Activated CD4-positive, alpha-beta T cell treated with anti-CD3 and anti-CD28 coated beads, Interleukin-2, amount 10 ng/mL, durations not matched to agents 24 days and 14 days (primary cell): ENCODE data around the gene CFAP69. TPM values are rescaled to one million over a fixed set of nuclear protein-coding genes. Genes with fewer than 3 reads are reported as not detected.

Experiments
- DNase-seq: peaks from one replicate; pipeline ENCODE4 v3.0.0; 2022
- H3K27ac Mint-ChIP-seq: one replicate; pipeline ENCODE4 v1.8.0; 2022; ENCODE audit warnings: mild to moderate bottlenecking, mixed read lengths
- H3K27me3 Mint-ChIP-seq: one replicate; pipeline ENCODE4 v1.8.0; 2022; ENCODE audit warnings: mixed read lengths
- H3K36me3 Mint-ChIP-seq: one replicate; pipeline ENCODE4 v1.8.0; 2022; ENCODE audit warnings: low read depth, mild to moderate bottlenecking, mixed read lengths
- H3K4me1 Mint-ChIP-seq: one replicate; pipeline ENCODE4 v1.8.0; 2021; ENCODE audit warnings: mixed read lengths
- H3K4me3 Mint-ChIP-seq: one replicate; pipeline ENCODE4 v1.8.0; 2022; ENCODE audit warnings: mild to moderate bottlenecking, moderate library complexity, mixed read lengths
- H3K9me3 Mint-ChIP-seq: one replicate; pipeline ENCODE4 v1.8.0; 2021; ENCODE audit warnings: mixed read lengths
- intact Hi-C: fragments of 100-400 bp; cut with micrococcal nuclease; formaldehyde crosslinking; loops from one replicate; pipeline ENCODE4 v1.15.1; 2023
- total RNA-seq: library from RNA; stranded (reverse); gene quantifications from 2 replicates; pipeline ENCODE4 v1.2.3, GENCODE V29; 2022

The CFAP69 gene
- total RNA-seq, 1 donor from 2014 or later = not detected

GRCh38 chr7:90267263-90267858, 22.4 kb downstream of the CFAP69 start:
- peaks cover 9% of the 10 kb centered on the region for H3K27me3 Mint-ChIP-seq
- no peaks in the 10 kb centered on the region for H3K9me3 Mint-ChIP-seq
- intact Hi-C loops = no loop called here
- DNase-seq = no peak
- no peak overlapping the region for H3K27ac Mint-ChIP-seq
- no peaks in the 10 kb centered on the region for H3K36me3 Mint-ChIP-seq
- no peak overlapping the region for H3K4me3 Mint-ChIP-seq
- no peaks in the 10 kb centered on the region for H3K4me1 Mint-ChIP-seq

GRCh38 chr7:90269163-90269562, 24.2 kb downstream of the CFAP69 start:
- Mint-ChIP-seq H3K4me3 (no peak overlapping the region), H3K4me1 (no peaks in the 10 kb centered on the region), H3K27ac (no peak overlapping the region), H3K27me3 (peaks cover 15% of the 10 kb centered on the region), H3K9me3 (no peaks in the 10 kb centered on the region), H3K36me3 (no peaks in the 10 kb centered on the region)
- no peak for DNase-seq
- intact Hi-C loops = no loop called here

- no peak for DNase-seq
- intact Hi-C loops = no loop called here
- H3K36me3 Mint-ChIP-seq = no peaks in the 10 kb centered on the region
- no peak overlapping the region for H3K27ac Mint-ChIP-seq
- peaks cover 13% of the 10 kb centered on the region for H3K27me3 Mint-ChIP-seq
- H3K9me3 Mint-ChIP-seq = no peaks in the 10 kb centered on the region
- no peak overlapping the region for H3K4me3 Mint-ChIP-seq
- H3K4me1 Mint-ChIP-seq = no peaks in the 10 kb centered on the region
These were observed 25.6 kb downstream of the CFAP69 start for GRCh38 chr7:90270431-90271178.

- Mint-ChIP-seq H3K9me3 (no peaks in the 10 kb centered on the region), H3K4me1 (no peaks in the 10 kb centered on the region), H3K27ac (no peak overlapping the region), H3K27me3 (peaks cover 13% of the 10 kb centered on the region), H3K4me3 (no peak overlapping the region), H3K36me3 (no peaks in the 10 kb centered on the region)
- DNase-seq = no peak
- intact Hi-C loops = no loop called here
These were observed 26.8 kb downstream of the CFAP69 start for GRCh38 chr7:90271753-90272152.

DNA sequence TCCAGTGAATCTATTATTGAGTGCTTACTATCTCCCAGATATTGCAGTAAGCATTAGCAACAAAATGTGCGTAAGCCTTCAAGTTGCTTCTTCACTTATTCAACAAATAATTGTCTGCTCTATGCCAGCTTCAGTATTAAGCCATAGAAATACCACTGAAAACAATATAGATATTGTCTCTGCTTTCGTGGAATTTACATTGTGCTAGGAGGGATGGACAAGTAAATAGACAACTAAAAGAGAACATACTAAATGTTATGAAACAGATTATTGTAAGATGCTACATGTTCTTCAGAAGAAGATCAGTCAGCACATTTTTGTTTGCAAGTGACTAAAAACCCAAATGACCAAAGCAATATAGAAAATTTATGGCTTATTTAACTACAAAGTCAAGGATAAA, 27.3 kb downstream of the CFAP69 start:
- DNase-seq = no peak
- Mint-ChIP-seq H3K4me1 (no peaks in the 10 kb centered on the region), H3K9me3 (no peaks in the 10 kb centered on the region), H3K27ac (no peak overlapping the region), H3K27me3 (peaks cover 13% of the 10 kb centered on the region), H3K4me3 (no peak overlapping the region), H3K36me3 (no peaks in the 10 kb centered on the region)
- intact Hi-C loops = no loop called here

DNA sequence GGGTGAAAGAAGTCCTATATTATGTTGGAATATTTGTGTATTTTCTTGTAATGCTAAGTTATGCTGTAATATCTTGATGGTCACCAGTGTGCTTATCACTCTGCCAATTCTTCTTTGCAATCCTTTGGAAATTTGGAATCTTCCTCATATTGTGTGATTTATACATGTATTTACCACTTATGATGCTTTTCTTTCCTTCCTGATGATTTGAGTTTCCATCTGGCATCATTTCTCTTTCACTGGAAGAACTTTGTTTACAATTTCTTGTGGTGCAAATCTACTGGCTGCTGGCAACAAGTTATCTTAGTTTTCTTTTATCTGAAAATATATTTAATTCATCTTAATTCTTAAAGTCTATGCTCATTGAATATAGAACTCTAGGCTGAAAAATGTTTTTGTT, 29.2 kb downstream of the CFAP69 start:
- Mint-ChIP-seq H3K9me3 (no peaks in the 10 kb centered on the region), H3K27me3 (peaks cover 14% of the 10 kb centered on the region), H3K27ac (no peak overlapping the region), H3K36me3 (no peaks in the 10 kb centered on the region), H3K4me1 (no peaks in the 10 kb centered on the region), H3K4me3 (no peak overlapping the region)
- intact Hi-C loops = no loop called here
- DNase-seq = no peak

- Mint-ChIP-seq H3K4me3 (no peak overlapping the region), H3K9me3 (no peaks in the 10 kb centered on the region), H3K27me3 (peaks cover 9% of the 10 kb centered on the region), H3K36me3 (no peaks in the 10 kb centered on the region), H3K4me1 (no peaks in the 10 kb centered on the region), H3K27ac (no peak overlapping the region)
- intact Hi-C loops = no loop called here
- no peak for DNase-seq
These were observed 31.2 kb downstream of the CFAP69 start for GRCh38 chr7:90276033-90276728.

DNA sequence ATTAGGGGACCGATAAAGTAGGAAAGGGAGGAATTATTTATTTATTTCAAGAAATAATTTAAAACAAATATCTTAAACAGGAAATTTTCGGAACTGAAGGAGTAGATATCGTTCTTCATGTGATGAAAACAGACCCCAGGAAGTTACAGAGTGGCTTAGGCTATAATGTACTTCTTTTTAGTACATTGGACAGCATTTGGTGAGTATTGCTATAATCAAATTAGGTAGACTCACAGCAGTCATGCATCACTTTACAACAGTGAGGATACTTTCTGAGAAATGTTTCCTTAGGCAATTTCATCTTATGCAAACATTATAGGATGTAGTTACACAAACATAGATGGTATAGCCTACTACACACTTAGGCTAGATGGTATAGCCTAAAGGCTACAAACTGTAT, 43.2 kb downstream of the CFAP69 start:
- Mint-ChIP-seq H3K4me3 (no peak overlapping the region), H3K4me1 (peaks cover 2% of the 10 kb centered on the region), H3K27ac (no peak overlapping the region), H3K36me3 (no peaks in the 10 kb centered on the region), H3K27me3 (peaks cover 4% of the 10 kb centered on the region), H3K9me3 (no peaks in the 10 kb centered on the region)
- intact Hi-C loops = no loop called here
- DNase-seq = no peak

DNA sequence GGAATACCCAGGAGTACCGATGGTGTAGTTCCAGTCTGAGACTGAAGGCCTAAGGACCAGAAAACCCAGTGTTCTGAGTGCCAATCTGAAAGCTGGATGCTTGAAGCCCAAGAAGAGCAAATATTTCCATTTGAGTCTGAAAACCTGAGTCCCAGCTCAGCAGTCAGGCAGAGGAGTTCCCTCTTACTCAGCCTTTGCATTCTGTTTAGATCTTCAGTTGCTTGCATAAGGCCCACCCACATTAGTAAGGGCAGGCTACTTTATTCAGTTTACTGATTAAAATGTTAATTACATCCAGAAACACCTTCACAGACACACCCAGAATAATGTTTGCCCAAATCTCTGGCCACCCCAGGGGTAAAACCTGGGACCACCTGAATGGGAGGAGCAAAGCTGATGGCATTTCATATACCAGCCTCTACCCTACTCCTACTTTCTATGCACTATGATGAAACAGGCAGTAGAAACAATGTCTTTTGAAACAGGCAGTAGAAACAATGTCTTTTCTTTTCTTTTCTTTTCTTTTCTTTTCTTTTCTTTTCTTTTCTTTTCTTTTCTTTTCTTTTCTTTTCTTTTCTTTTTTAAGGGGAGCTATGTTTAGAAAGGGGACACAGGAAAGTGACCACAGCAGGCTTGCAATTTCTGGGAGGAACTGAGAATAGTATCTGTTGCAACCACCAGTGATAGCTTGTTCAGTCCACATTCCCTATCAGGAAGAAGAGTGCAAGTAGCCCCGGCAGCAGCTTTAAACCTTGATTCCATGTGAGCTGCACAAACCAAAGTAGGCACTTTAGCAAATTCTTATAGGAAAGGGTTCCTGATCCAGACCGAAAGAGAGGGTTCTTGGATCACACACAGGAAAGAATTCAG, 45.5 kb downstream of the CFAP69 start:
- Mint-ChIP-seq H3K4me1 (peaks cover 1% of the 10 kb centered on the region), H3K27ac (no peak overlapping the region), H3K36me3 (no peaks in the 10 kb centered on the region), H3K27me3 (peaks cover 6% of the 10 kb centered on the region), H3K9me3 (no peaks in the 10 kb centered on the region), H3K4me3 (no peak overlapping the region)
- DNase-seq = no peak
- intact Hi-C loops = no loop called here

- H3K27me3 Mint-ChIP-seq = peaks cover 20% of the 10 kb centered on the region
- H3K4me3 Mint-ChIP-seq = no peak overlapping the region
- no peaks in the 10 kb centered on the region for H3K4me1 Mint-ChIP-seq
- no peak overlapping the region for H3K27ac Mint-ChIP-seq
- H3K9me3 Mint-ChIP-seq = no peaks in the 10 kb centered on the region
- DNase-seq = no peak
- intact Hi-C loops = no loop called here
- H3K36me3 Mint-ChIP-seq = no peaks in the 10 kb centered on the region
These were observed 53.4 kb downstream of the CFAP69 start for GRCh38 chr7:90298145-90299038.

DNA sequence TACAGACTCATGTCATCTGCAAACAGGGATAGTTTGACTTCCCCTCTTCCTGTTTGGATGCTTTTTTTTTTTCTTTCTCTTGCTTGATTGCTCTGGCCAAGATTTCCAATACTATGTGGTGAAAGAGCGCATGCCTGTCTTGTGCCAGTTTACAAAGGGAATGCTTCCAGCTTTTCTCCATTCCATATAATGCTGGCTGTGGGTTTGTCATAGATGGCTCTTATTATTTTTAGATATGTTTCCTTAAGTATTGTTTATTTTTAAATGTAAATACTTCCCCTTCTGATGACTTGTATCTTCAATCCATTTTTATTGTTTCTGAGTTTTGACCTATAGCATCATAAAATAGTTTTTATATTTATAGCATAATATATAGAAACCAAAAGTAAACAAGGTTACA, 58.3 kb downstream of the CFAP69 start:
- H3K4me3 Mint-ChIP-seq = no peak overlapping the region
- H3K27me3 Mint-ChIP-seq = peaks cover 21% of the 10 kb centered on the region
- intact Hi-C loops = no loop called here
- no peaks in the 10 kb centered on the region for H3K4me1 Mint-ChIP-seq
- H3K27ac Mint-ChIP-seq = no peak overlapping the region
- no peak for DNase-seq
- H3K9me3 Mint-ChIP-seq = no peaks in the 10 kb centered on the region
- no peaks in the 10 kb centered on the region for H3K36me3 Mint-ChIP-seq

DNA sequence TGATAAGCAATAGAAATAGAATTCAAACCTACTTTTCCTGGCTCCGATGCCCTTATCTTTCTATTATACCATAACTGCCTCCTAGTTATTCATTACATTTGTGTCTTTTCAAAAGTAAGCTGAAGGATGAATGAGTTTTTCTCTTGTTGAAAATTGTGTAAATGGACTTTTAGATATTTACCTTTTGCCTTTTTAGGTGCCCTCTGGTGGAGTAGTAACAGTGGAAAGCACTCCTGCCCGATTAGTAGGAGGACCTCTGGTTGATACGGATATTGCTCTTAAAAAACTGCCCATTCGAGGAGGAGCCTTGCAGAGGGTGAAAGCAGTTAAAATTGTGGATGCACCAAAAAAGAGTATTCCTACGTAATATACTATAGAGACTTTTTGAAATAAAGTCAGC, 64.9 kb downstream of the CFAP69 start:
- Mint-ChIP-seq H3K9me3 (no peaks in the 10 kb centered on the region), H3K4me1 (no peaks in the 10 kb centered on the region), H3K4me3 (no peak overlapping the region), H3K36me3 (no peaks in the 10 kb centered on the region), H3K27ac (no peak overlapping the region), H3K27me3 (peaks cover 18% of the 10 kb centered on the region)
- intact Hi-C loops = no loop called here
- DNase-seq = no peak

DNA sequence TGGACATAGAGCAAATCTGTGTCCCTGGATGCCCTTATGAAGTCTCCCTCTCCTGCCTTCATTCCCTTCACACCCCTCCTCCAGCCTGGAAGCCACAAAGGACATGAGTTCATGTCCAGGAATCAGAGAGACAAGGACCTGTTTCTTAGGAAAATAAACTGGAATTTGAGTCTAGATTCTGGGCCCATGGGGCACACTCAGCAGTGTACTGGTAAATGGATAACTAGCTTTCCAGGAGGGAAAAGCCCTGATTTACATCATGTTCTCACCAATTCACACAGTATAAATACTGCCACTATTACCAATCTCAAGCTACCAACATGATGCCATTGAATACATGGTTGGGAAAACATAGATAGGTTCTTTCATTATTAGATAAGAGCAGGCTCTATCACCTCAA, 66.2 kb downstream of the CFAP69 start:
- intact Hi-C loops = no loop called here
- Mint-ChIP-seq H3K4me3 (no peak overlapping the region), H3K4me1 (no peaks in the 10 kb centered on the region), H3K9me3 (no peaks in the 10 kb centered on the region), H3K27me3 (peaks cover 24% of the 10 kb centered on the region), H3K27ac (no peak overlapping the region), H3K36me3 (no peaks in the 10 kb centered on the region)
- DNase-seq = no peak
